PC-3 (cell line): ENCODE results near the gene HBS1L. TPM values are rescaled to one million over a fixed set of nuclear protein-coding genes. Genes with fewer than 3 reads are reported as not detected.

Experiments
- ATAC-seq: fragments of 200-7000 bp; cut with Tn5 transposase; 2 replicates; pipeline ENCODE4 v1.9.1; 2020; ENCODE audit warnings: mild to moderate bottlenecking, moderate library complexity
- BruUV-seq: library from RNA; stranded (reverse); fragments of 400-500 nt; replicated peaks from 2 replicates; lab custom pipeline; 2021; lab: Mats Ljungman, UMichigan
- CTCF ChIA-PET: fragments of 300-600 bp; sonication (Branson Sonifier 250); formaldehyde crosslinking; loops from one replicate; lab custom pipeline; 2022; ENCODE audit warnings: antibody characterized with exemption; lab: Charles Lee
- POLR2A ChIA-PET: fragments of 300-600 bp; sonication (Branson Sonifier 250); formaldehyde crosslinking; loops from one replicate; lab custom pipeline; 2022; ENCODE audit warnings: antibody characterized with exemption; ENCODE audit not compliant: unreplicated experiment; lab: Charles Lee
- DNase-seq: peaks from one replicate; pipeline ENCODE4 v3.0.0-alpha.2; 2015
- H2AFZ ChIP-seq: fragments of 300-600 bp; sonication (generic); 2 replicates; pipeline ENCODE4 v1.6.0; 2016; ENCODE audit warnings: antibody characterized with exemption, low read length
- H3F3A ChIP-seq: fragments of 300-600 bp; sonication (generic); one replicate; pipeline ENCODE4 v1.6.0; 2017; ENCODE audit warnings: antibody characterized with exemption, low read length, control low read depth, mild to moderate bottlenecking; ENCODE audit not compliant: unreplicated experiment
- H3K27ac ChIP-seq: fragments of 300-600 bp; sonication (generic); 2 replicates; pipeline ENCODE4 v1.5.1; 2016; ENCODE audit warnings: mild to moderate bottlenecking, low read length
- H3K27me3 ChIP-seq: fragments of 300-600 bp; sonication (generic); 2 replicates; pipeline ENCODE4 v1.6.1; 2016; ENCODE audit warnings: low read length, mixed read lengths
- H3K36me3 ChIP-seq: fragments of 300-600 bp; sonication (generic); 2 replicates; pipeline ENCODE4 v1.6.1; 2016; ENCODE audit warnings: low read depth, mixed run types, low read length, mixed read lengths
- H3K4me1 ChIP-seq: fragments of 300-600 bp; sonication (generic); 2 replicates; pipeline ENCODE4 v1.5.1; 2016; ENCODE audit warnings: low read length; ENCODE audit not compliant: insufficient read depth
- H3K4me2 ChIP-seq: fragments of 300-600 bp; sonication (generic); 2 replicates; pipeline ENCODE4 v1.6.0; 2016; ENCODE audit warnings: low read length
- H3K4me3 ChIP-seq: fragments of 300-600 bp; sonication (generic); 2 replicates; pipeline ENCODE4 v1.5.1; 2016; ENCODE audit warnings: mild to moderate bottlenecking, low read length, mixed read lengths
- H3K79me2 ChIP-seq: fragments of 300-600 bp; sonication (generic); 2 replicates; pipeline ENCODE4 v1.6.1; 2017; ENCODE audit warnings: low read length, mixed read lengths
- H3K9ac ChIP-seq: fragments of 300-600 bp; sonication (generic); 2 replicates; pipeline ENCODE4 v1.6.0; 2016; ENCODE audit warnings: mild to moderate bottlenecking, low read length
- H3K9me2 ChIP-seq: fragments of 300-600 bp; sonication (generic); replicated peaks from 2 replicates; pipeline ENCODE4 v1.6.1; 2016; ENCODE audit warnings: mixed run types, low read length, mixed read lengths
- H3K9me3 ChIP-seq: fragments of 300-600 bp; sonication (generic); 2 replicates; pipeline ENCODE4 v1.6.1; 2016; ENCODE audit warnings: low read length, mixed read lengths
- H4K20me1 ChIP-seq: fragments of 300-600 bp; sonication (generic); 2 replicates; pipeline ENCODE4 v1.6.1; 2016; ENCODE audit warnings: low read length, mixed read lengths
- EZH2 ChIP-seq: fragments of 300-600 bp; sonication (generic); IDR thresholded peaks from one replicate; pipeline ENCODE4 v1.6.1; 2017; ENCODE audit warnings: antibody characterized with exemption, mild to moderate bottlenecking, low read length; ENCODE audit not compliant: unreplicated experiment
- EZH2phosphoT487 ChIP-seq: fragments of 300-600 bp; sonication (generic); IDR thresholded peaks from 2 replicates; pipeline ENCODE4 v1.6.1; 2018; ENCODE audit warnings: mild to moderate bottlenecking, antibody characterized with exemption, low read length, borderline replicate concordance
- intact Hi-C: fragments of 100-400 bp; cut with micrococcal nuclease; formaldehyde crosslinking; loops from 2 replicates; pipeline ENCODE4 v1.9.0; 2023
- total RNA-seq: library from RNA; depleted of rRNA; stranded (reverse); fragments of >200 nt; gene quantifications from 2 replicates; pipeline ENCODE4 v1.2.3, GENCODE V29; 2014
- TF ChIP-seq, protein P1 (sequence below): fragments of 300-600 bp; sonication (generic); conservative IDR thresholded peaks from 2 replicates; pipeline ENCODE4 v1.5.1; 2017; ENCODE audit warnings: antibody characterized with exemption, low read depth, mild to moderate bottlenecking, low read length

The HBS1L gene
- total RNA-seq, 1 experiment from 2014 or later: 53.2 TPM

DNA sequence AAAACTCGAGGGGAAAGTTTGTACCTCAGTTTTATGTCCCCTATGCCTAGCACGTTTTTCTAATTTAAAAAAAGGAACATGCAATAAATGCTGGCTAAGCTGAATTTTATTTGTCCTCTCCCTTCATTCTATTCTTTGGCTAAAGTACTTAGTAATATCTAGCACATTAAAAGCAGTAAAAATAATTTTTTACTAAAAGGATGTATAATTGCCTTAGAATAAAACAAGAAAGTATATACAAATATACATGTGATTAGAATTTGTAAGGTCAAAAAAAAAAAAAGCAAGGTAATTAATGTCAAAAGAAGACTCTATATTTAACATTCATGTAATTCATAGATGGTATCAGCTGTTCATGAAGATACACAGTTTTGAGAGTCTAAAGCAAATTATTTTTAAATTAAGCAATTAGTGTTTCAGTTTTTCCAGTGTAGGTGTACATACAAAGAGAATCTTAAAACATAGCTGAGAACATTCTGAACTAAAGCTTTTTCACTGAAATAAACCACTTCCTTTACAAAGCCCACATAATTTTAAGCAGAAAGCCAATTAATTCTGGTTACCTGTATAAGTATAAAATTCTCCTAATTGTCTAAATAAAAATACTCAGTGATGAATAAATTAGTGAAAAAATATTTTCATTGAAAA, 32.4 kb downstream of the HBS1L start:
- Histone ChIP-seq H3K4me2 (no peak overlapping the region), H4K20me1 (no peaks in the 10 kb centered on the region), H3K9me3 (no peaks in the 10 kb centered on the region), H3K9ac (no peak overlapping the region), H3K36me3 (no peaks in the 10 kb centered on the region), H3F3A (no peaks in the 10 kb centered on the region), H3K79me2 (no peaks in the 10 kb centered on the region), H3K27ac (no peak overlapping the region), H3K9me2 (no peaks in the 10 kb centered on the region), H3K4me1 (no peaks in the 10 kb centered on the region), H3K4me3 (no peak overlapping the region), H3K27me3 (no peaks in the 10 kb centered on the region), H2AFZ (no peak overlapping the region)
- no peak for DNase-seq
- TF ChIP-seq, protein P1, sequence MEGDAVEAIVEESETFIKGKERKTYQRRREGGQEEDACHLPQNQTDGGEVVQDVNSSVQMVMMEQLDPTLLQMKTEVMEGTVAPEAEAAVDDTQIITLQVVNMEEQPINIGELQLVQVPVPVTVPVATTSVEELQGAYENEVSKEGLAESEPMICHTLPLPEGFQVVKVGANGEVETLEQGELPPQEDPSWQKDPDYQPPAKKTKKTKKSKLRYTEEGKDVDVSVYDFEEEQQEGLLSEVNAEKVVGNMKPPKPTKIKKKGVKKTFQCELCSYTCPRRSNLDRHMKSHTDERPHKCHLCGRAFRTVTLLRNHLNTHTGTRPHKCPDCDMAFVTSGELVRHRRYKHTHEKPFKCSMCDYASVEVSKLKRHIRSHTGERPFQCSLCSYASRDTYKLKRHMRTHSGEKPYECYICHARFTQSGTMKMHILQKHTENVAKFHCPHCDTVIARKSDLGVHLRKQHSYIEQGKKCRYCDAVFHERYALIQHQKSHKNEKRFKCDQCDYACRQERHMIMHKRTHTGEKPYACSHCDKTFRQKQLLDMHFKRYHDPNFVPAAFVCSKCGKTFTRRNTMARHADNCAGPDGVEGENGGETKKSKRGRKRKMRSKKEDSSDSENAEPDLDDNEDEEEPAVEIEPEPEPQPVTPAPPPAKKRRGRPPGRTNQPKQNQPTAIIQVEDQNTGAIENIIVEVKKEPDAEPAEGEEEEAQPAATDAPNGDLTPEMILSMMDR: no peak
- TF ChIP-seq EZH2: no peak
- no peak for TF ChIP-seq EZH2phosphoT487
- no TSS peak for BruUV-seq
- intact Hi-C loops: no loop called here
- ChIA-PET POLR2A (interaction anchor here (0.6 kb wide), 1 partner anchor 646 kb away, joined by 4 read pairs; no protein-coding TSS in a partner anchor), CTCF (interaction anchor here (0.7 kb wide), 1 partner anchor 10 kb away, joined by 6 read pairs; no protein-coding TSS in a partner anchor)
- ATAC-seq: no peak

DNA sequence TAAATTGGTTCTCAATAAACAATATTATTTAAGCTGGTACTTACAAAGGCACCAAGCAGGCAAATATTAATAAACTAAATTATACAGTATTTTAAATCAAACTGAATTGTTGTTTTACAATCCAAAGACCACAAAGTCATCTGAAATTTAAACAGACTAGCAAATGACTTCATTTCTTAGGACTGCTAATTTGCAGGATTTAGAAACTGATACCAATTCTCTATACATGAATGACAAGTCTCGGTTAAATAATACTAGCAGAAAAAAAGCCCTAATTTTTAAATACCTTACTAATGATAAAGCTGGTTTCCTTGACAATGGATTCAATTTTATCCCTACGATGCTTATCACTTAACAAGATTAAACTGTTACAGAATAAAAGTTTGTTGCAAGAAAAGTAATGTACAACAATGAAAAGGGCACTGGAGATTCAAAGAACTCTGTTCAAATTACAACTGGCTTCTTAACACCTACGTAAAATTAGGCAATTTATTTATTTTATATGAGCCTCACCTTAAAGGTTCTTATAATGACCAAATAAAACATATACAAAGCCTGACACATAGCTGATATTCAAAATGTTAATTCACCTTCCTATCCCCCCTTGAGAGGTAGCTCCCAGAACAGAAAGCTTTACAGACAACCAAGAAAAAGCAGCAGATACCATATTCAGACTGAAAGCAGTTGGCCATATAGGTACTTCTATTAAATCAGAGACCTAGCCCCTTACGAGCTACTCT, 33.1 kb downstream of the HBS1L start:
- Histone ChIP-seq H3K36me3 (no peaks in the 10 kb centered on the region), H3K9me2 (no peaks in the 10 kb centered on the region), H3K9ac (no peak overlapping the region), H3K27me3 (no peaks in the 10 kb centered on the region), H3K9me3 (no peaks in the 10 kb centered on the region), H4K20me1 (no peaks in the 10 kb centered on the region), H3K4me1 (no peaks in the 10 kb centered on the region), H3F3A (no peaks in the 10 kb centered on the region), H3K27ac (no peak overlapping the region), H2AFZ (no peak overlapping the region), H3K79me2 (no peaks in the 10 kb centered on the region), H3K4me2 (no peak overlapping the region), H3K4me3 (no peak overlapping the region)
- ChIA-PET CTCF (interaction anchor here (0.7 kb wide), 1 partner anchor 13 kb away, joined by 4 read pairs; no protein-coding TSS in a partner anchor), POLR2A (no interaction called here)
- intact Hi-C loops: no loop called here
- TF ChIP-seq, protein P1: no peak
- TF ChIP-seq EZH2phosphoT487 (no peak), EZH2 (no peak)
- BruUV-seq: no TSS peak
- DNase-seq (no peak), ATAC-seq (no peak)
